SK-N-SH treated with all-trans-retinoic acid at 6 μM for 48 hours (cell line): ENCODE measurements around the gene SMKR1.

ENCODE experiments used
- ARNTL ChIP-seq: fragments of 450-650 bp; formaldehyde crosslinking; IDR thresholded peaks from 2 replicates; pipeline ENCODE4 v1.5.0; 2020; ENCODE audit warnings: low read depth, mild to moderate bottlenecking, moderate library complexity, borderline replicate concordance
- BACH2 ChIP-seq: fragments of 250-450 bp; sonication (Bioruptor Pico); IDR thresholded peaks from 2 replicates; pipeline ENCODE4 v1.9.0; 2021; ENCODE audit warnings: mild to moderate bottlenecking, borderline replicate concordance
- CREB5 ChIP-seq: fragments of 250-450 bp; sonication (Bioruptor Pico); IDR thresholded peaks from 2 replicates; pipeline ENCODE4 v1.5.1; 2020; ENCODE audit warnings: low read depth, mild to moderate bottlenecking, moderate library complexity
- ESRRG ChIP-seq: fragments of 250-450 bp; sonication (Bioruptor Pico); IDR thresholded peaks from 2 replicates; pipeline ENCODE4 v1.6.1; 2021; ENCODE audit warnings: mild to moderate bottlenecking
- GLIS3 ChIP-seq: fragments of 250-450 bp; sonication (Bioruptor Pico); IDR thresholded peaks from 2 replicates; pipeline ENCODE4 v1.5.0; 2020; ENCODE audit warnings: mild to moderate bottlenecking, moderate library complexity
- OSR1 ChIP-seq: fragments of 250-450 bp; sonication (Bioruptor Pico); IDR thresholded peaks from 2 replicates; pipeline ENCODE4 v1.8.0; 2022; ENCODE audit warnings: moderate library complexity, mild to moderate bottlenecking, inconsistent platforms
- PPARA ChIP-seq: fragments of 250-450 bp; sonication (Bioruptor Pico); IDR thresholded peaks from 2 replicates; pipeline ENCODE4 v1.5.0; 2020; ENCODE audit warnings: mild to moderate bottlenecking, borderline replicate concordance
- RARB ChIP-seq: fragments of 250-450 bp; sonication (Bioruptor Pico); IDR thresholded peaks from 2 replicates; pipeline ENCODE4 v1.8.0; 2021; ENCODE audit warnings: mild to moderate bottlenecking, moderate library complexity
- SNAI2 ChIP-seq: fragments of 250-450 bp; sonication (Bioruptor Pico); IDR thresholded peaks from 2 replicates; pipeline ENCODE4 v1.5.0; 2020; ENCODE audit warnings: mild to moderate bottlenecking, moderate library complexity
- ZC3H10 ChIP-seq: fragments of 250-450 bp; sonication (Bioruptor Pico); IDR thresholded peaks from 2 replicates; pipeline ENCODE4 v1.5.1; 2021; ENCODE audit warnings: mild to moderate bottlenecking, moderate library complexity
- ZFP30 ChIP-seq: fragments of 450-650 bp; formaldehyde crosslinking; IDR thresholded peaks from 2 replicates; pipeline ENCODE4 v1.5.0; 2022; ENCODE audit warnings: mild to moderate bottlenecking, moderate library complexity

DNA sequence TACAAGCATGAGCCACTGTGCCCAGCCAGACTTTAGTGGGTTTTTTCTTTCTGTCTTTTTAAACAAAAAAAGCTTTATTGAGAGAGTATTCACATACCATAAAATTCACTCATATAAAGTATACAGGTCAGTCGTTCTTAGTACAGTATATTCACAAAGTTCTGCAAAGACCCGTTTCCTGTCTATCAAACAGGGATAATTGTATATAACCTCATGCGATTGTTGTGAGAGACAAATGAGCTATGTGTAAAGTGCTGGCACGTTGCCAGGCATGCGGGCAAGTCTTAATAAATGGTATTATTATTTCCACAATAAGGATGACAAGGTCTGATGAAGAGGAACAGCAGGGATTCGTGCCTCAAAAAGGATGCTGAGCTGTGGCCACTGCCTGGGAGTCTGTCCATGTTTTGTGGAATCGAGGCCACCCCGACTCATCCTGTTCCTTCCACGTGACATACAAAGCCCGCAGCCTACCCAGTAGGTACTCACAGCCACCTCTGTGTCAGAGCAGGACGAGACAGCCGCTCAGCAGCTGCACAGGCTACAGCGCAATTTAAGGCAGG, 51.6 kb downstream of the SMKR1 start:
- no peak for TF ChIP-seq CREB5
- TF ChIP-seq ZC3H10 (CRISPR knock-in tag) = no peak
- TF ChIP-seq SNAI2 = no peak
- no peak for TF ChIP-seq ESRRG (CRISPR knock-in tag)
- TF ChIP-seq PPARA (CRISPR knock-in tag) = no peak
- no peak for TF ChIP-seq OSR1
- TF ChIP-seq RARB (CRISPR knock-in tag) = no peak
- TF ChIP-seq ARNTL (CRISPR knock-in tag) = no peak
- TF ChIP-seq ZFP30 (CRISPR knock-in tag) = no peak
- TF ChIP-seq BACH2 (CRISPR knock-in tag) = no peak
- TF ChIP-seq GLIS3 = no peak
